ENCODE results near the gene UGT2B10.

GRCh38 chr4:68855771-68856170, 40.0 kb downstream of the UGT2B10 start:
- TF ChIP-seq CTCF (conservative IDR thresholded peaks at IDR 0.05; ENCODE audit: low read depth, low read length): no peak
- TF ChIP-seq EZH2 (IDR thresholded peaks at IDR 0.05; ENCODE audit: borderline replicate concordance, low read depth, low read length, poor library complexity, severe bottlenecking): no peak
